Neural cell (in vitro differentiated cells): ENCODE measurements around the gene MLST8. TPM values are rescaled to one million over a fixed set of nuclear protein-coding genes. Genes with fewer than 3 reads are reported as not detected.
A peak's percentile ranks its signal among the peaks of the same experiment; 100 is the strongest.

Experiments
- H2AFZ ChIP-seq: fragments of 200-600, 300-800 bp; sonication (generic), shearing (Covaris generic); 2 replicates; pipeline ENCODE4 v1.6.0; 2014; ENCODE audit warnings: low read depth, mild to moderate bottlenecking, antibody characterized with exemption, low read length, moderate library complexity
- H3F3A ChIP-seq: fragments of 200-600 bp; shearing (Covaris generic); 2 replicates; pipeline ENCODE4 v1.6.1; 2016; ENCODE audit warnings: mild to moderate bottlenecking, moderate library complexity, mixed read lengths, antibody characterized with exemption, low read length; ENCODE audit not compliant: insufficient read depth, poor library complexity, severe bottlenecking
- H3K27ac ChIP-seq: fragments of 200-600, 300-800 bp; sonication (generic), shearing (Covaris generic); 2 replicates; pipeline ENCODE4 v1.5.1; 2014; ENCODE audit warnings: mild to moderate bottlenecking, low read length, moderate library complexity
- H3K27me3 ChIP-seq: fragments of 300-800, 200-600 bp; sonication (generic), shearing (Covaris generic); 2 replicates; pipeline ENCODE4 v1.6.0; 2014; ENCODE audit warnings: mild to moderate bottlenecking, low read depth, low read length, moderate library complexity; ENCODE audit not compliant: insufficient read depth
- H3K36me3 ChIP-seq: fragments of 300-800, 200-600 bp; sonication (generic), shearing (Covaris generic); 2 replicates; pipeline ENCODE4 v1.5.1; 2014; ENCODE audit warnings: mild to moderate bottlenecking, antibody characterized with exemption, low read length, moderate library complexity; ENCODE audit not compliant: insufficient read depth
- H3K4me2 ChIP-seq: fragments of 300-800, 200-600 bp; sonication (generic), shearing (Covaris generic); 2 replicates; pipeline ENCODE4 v1.6.0; 2014; ENCODE audit warnings: mild to moderate bottlenecking, low read length
- H3K4me3 ChIP-seq: fragments of 300-800, 200-600 bp; sonication (generic), shearing (Covaris generic); 2 replicates; pipeline ENCODE4 v1.5.1; 2014; ENCODE audit warnings: mild to moderate bottlenecking, low read length, moderate library complexity
- H3K79me2 ChIP-seq: fragments of 200-600 bp; shearing (Covaris generic); replicated peaks from 2 replicates; pipeline ENCODE4 v1.6.0; 2014; ENCODE audit warnings: mild to moderate bottlenecking, low read length, moderate library complexity; ENCODE audit not compliant: insufficient read depth
- H3K9ac ChIP-seq: fragments of 300-800, 200-600 bp; sonication (generic), shearing (Covaris generic); 2 replicates; pipeline ENCODE4 v1.6.1; 2016; ENCODE audit warnings: mild to moderate bottlenecking, low read length, mixed read lengths
- H3K9me2 ChIP-seq: fragments of 200-600 bp; shearing (Covaris generic); 2 replicates; pipeline ENCODE4 v1.6.1; 2016; ENCODE audit warnings: mild to moderate bottlenecking, low read length, mixed read lengths; ENCODE audit not compliant: insufficient read depth
- H3K9me3 ChIP-seq: fragments of 200-600, 300-800 bp; sonication (generic), shearing (Covaris generic); 2 replicates; pipeline ENCODE4 v1.6.1; 2016; ENCODE audit warnings: mild to moderate bottlenecking, mixed run types, low read length, moderate library complexity, mixed read lengths
- H4K20me1 ChIP-seq: fragments of 200-600 bp; shearing (Covaris generic); 2 replicates; pipeline ENCODE4 v1.6.1; 2016; ENCODE audit warnings: mild to moderate bottlenecking, mixed run types; ENCODE audit not compliant: insufficient read depth
- CTCF ChIP-seq: fragments of 450-650 bp; IDR thresholded peaks from 2 replicates; pipeline ENCODE4 v1.5.1; 2014; ENCODE audit warnings: antibody characterized with exemption, mild to moderate bottlenecking, moderate library complexity; ENCODE audit not compliant: poor library complexity, severe bottlenecking
- EP300 ChIP-seq: fragments of 450-650 bp; conservative IDR thresholded peaks from 2 replicates; pipeline ENCODE4 v1.6.1; 2014; ENCODE audit warnings: antibody characterized with exemption, mild to moderate bottlenecking, moderate library complexity; ENCODE audit not compliant: poor library complexity, severe bottlenecking
- EZH2 ChIP-seq: fragments of 200-600, 300-800 bp; shearing (Covaris generic), sonication (generic); IDR thresholded peaks from 2 replicates; pipeline ENCODE4 v1.6.1; 2014; ENCODE audit warnings: antibody characterized with exemption, low read length, borderline replicate concordance, mild to moderate bottlenecking; ENCODE audit not compliant: insufficient read depth, poor library complexity, severe bottlenecking
- MXI1 ChIP-seq: fragments of 450-650 bp; conservative IDR thresholded peaks from 2 replicates; pipeline ENCODE4 v1.6.1; 2014; ENCODE audit warnings: antibody characterized with exemption, mild to moderate bottlenecking; ENCODE audit not compliant: poor library complexity, severe bottlenecking
- POLR2AphosphoS5 ChIP-seq: IDR thresholded peaks from 2 replicates; pipeline ENCODE4 v1.6.1; 2012
- RAD21 ChIP-seq: fragments of 450-650 bp; conservative IDR thresholded peaks from 2 replicates; pipeline ENCODE4 v1.6.1; 2014; ENCODE audit warnings: antibody characterized with exemption, mild to moderate bottlenecking, moderate library complexity
- SMC3 ChIP-seq: fragments of 450-650 bp; conservative IDR thresholded peaks from 2 replicates; pipeline ENCODE4 v1.6.1; 2014; ENCODE audit warnings: antibody characterized with exemption, mild to moderate bottlenecking, moderate library complexity; ENCODE audit not compliant: poor library complexity
- TAF1 ChIP-seq: IDR thresholded peaks from 2 replicates; pipeline ENCODE4 v1.6.1; 2012; ENCODE audit warnings: low read depth
- polyA plus RNA-seq: library from polyadenylated mRNA; depleted of rRNA; stranded (reverse); fragments of >200 nt; gene quantifications from 2 replicates; pipeline ENCODE4 v1.2.3, GENCODE V29; 2014
- TF ChIP-seq, protein P1 (sequence below): IDR thresholded peaks from 2 replicates; pipeline ENCODE4 v1.6.1; 2012; ENCODE audit warnings: borderline replicate concordance

The MLST8 gene
- polyA plus RNA-seq, 1 donor from 2014 or later: 13.5 TPM

- Histone ChIP-seq H3K9me2 (no peaks in the 10 kb centered on the region), H3K9ac (peak overlapping the region; percentile 96), H3K9me3 (no peaks in the 10 kb centered on the region), H3K79me2 (peaks cover 3% of the 10 kb centered on the region), H4K20me1 (no peaks in the 10 kb centered on the region), H3F3A (no peaks in the 10 kb centered on the region), H3K36me3 (peaks cover 6% of the 10 kb centered on the region), H3K4me3 (peak overlapping the region; percentile 84), H2AFZ (no peak overlapping the region), H3K4me2 (peak overlapping the region; percentile 90), H3K27ac (peak overlapping the region; percentile 91), H3K27me3 (no peaks in the 10 kb centered on the region)
- TF ChIP-seq EP300 (no peak), CTCF (no peak), POLR2AphosphoS5 (no peak), MXI1 (no peak), TAF1 (no peak), EZH2 (no peak), RAD21 (no peak), SMC3 (no peak)
- TF ChIP-seq, protein P1, sequence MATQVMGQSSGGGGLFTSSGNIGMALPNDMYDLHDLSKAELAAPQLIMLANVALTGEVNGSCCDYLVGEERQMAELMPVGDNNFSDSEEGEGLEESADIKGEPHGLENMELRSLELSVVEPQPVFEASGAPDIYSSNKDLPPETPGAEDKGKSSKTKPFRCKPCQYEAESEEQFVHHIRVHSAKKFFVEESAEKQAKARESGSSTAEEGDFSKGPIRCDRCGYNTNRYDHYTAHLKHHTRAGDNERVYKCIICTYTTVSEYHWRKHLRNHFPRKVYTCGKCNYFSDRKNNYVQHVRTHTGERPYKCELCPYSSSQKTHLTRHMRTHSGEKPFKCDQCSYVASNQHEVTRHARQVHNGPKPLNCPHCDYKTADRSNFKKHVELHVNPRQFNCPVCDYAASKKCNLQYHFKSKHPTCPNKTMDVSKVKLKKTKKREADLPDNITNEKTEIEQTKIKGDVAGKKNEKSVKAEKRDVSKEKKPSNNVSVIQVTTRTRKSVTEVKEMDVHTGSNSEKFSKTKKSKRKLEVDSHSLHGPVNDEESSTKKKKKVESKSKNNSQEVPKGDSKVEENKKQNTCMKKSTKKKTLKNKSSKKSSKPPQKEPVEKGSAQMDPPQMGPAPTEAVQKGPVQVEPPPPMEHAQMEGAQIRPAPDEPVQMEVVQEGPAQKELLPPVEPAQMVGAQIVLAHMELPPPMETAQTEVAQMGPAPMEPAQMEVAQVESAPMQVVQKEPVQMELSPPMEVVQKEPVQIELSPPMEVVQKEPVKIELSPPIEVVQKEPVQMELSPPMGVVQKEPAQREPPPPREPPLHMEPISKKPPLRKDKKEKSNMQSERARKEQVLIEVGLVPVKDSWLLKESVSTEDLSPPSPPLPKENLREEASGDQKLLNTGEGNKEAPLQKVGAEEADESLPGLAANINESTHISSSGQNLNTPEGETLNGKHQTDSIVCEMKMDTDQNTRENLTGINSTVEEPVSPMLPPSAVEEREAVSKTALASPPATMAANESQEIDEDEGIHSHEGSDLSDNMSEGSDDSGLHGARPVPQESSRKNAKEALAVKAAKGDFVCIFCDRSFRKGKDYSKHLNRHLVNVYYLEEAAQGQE: no peak
Measured at GRCh38 chr16:2206420-2206779, 1.1 kb downstream of the MLST8 start.

- Histone ChIP-seq H3K27ac (no peak overlapping the region), H3K36me3 (peaks cover 6% of the 10 kb centered on the region), H3K9me3 (no peaks in the 10 kb centered on the region), H2AFZ (no peak overlapping the region), H3F3A (no peaks in the 10 kb centered on the region), H4K20me1 (no peaks in the 10 kb centered on the region), H3K9me2 (no peaks in the 10 kb centered on the region), H3K9ac (no peak overlapping the region), H3K79me2 (peaks cover 3% of the 10 kb centered on the region), H3K27me3 (no peaks in the 10 kb centered on the region), H3K4me3 (peak overlapping the region; percentile 84), H3K4me2 (no peak overlapping the region)
- TF ChIP-seq CTCF: no peak
- TF ChIP-seq EZH2: no peak
- TF ChIP-seq TAF1: no peak
- TF ChIP-seq POLR2AphosphoS5: no peak
- TF ChIP-seq, protein P1: no peak
- no peak for TF ChIP-seq SMC3
- TF ChIP-seq RAD21: no peak
- no peak for TF ChIP-seq EP300
- no peak for TF ChIP-seq MXI1
Measured at GRCh38 chr16:2206780-2207433, 1.7 kb downstream of the MLST8 start.
